Measurements from ENCODE around the gene ALDOB. TPM values are rescaled to one million over a fixed set of nuclear protein-coding genes. Genes with fewer than 3 reads are reported as not detected.

The ALDOB gene
- total and polyA plus RNA-seq, 2 of the 8 experiments (the other 6 are each of a cell fraction or from before 2014, with no cell fraction given): not detected

- TF ChIP-seq SIX5 (IDR thresholded peaks at IDR 0.05; ENCODE audit: low read depth, low read length) (no peak), SIN3A (conservative IDR thresholded peaks at IDR 0.05 in 1 of 2, IDR thresholded peaks at IDR 0.05 in 1 of 2; ENCODE audit: low read depth in 1 of 2, low read length in 2 of 2) (no peak), POLR2AphosphoS5 (IDR thresholded peaks at IDR 0.05; ENCODE audit: low read depth, low read length) (no peak), JUND (IDR thresholded peaks at IDR 0.05; ENCODE audit: low read length) (no peak), RAD21 (IDR thresholded peaks at IDR 0.05 in 1 of 2, conservative IDR thresholded peaks at IDR 0.05 in 1 of 2; ENCODE audit: low read depth in 2 of 2, low read length in 2 of 2) (peak; percentile 56 to 63), RXRA (IDR thresholded peaks at IDR 0.05; ENCODE audit: insufficient read depth, low read depth, low read length) (no peak), TEAD4 (IDR thresholded peaks at IDR 0.05; ENCODE audit: low read depth, low read length) (no peak), MAFK (IDR thresholded peaks at IDR 0.05; ENCODE audit: low read depth, low read length) (no peak), RBBP5 (IDR thresholded peaks at IDR 0.05; ENCODE audit: borderline replicate concordance, low read depth, low read length) (no peak), BCL11A (IDR thresholded peaks at IDR 0.05; ENCODE audit: low read depth in 2 of 2, low read length in 2 of 2) (no peak), SP4 (IDR thresholded peaks at IDR 0.05; ENCODE audit: low read length) (no peak), TCF12 (IDR thresholded peaks at IDR 0.05; ENCODE audit: low read depth, low read length) (no peak), ZNF274 (IDR thresholded peaks at IDR 0.05; ENCODE audit: borderline replicate concordance, extremely low read depth, low read length) (no peak), CHD1 (IDR thresholded peaks at IDR 0.05; ENCODE audit: low read depth, low read length) (no peak), SIRT6 (IDR thresholded peaks at IDR 0.05; ENCODE audit: low read length) (no peak)
Observed at GRCh38 chr9:101465326-101465915, 29.8 kb upstream of the ALDOB start (continued).
